ENCODE data around the gene NTSR1.

The NTSR1 gene

DNA sequence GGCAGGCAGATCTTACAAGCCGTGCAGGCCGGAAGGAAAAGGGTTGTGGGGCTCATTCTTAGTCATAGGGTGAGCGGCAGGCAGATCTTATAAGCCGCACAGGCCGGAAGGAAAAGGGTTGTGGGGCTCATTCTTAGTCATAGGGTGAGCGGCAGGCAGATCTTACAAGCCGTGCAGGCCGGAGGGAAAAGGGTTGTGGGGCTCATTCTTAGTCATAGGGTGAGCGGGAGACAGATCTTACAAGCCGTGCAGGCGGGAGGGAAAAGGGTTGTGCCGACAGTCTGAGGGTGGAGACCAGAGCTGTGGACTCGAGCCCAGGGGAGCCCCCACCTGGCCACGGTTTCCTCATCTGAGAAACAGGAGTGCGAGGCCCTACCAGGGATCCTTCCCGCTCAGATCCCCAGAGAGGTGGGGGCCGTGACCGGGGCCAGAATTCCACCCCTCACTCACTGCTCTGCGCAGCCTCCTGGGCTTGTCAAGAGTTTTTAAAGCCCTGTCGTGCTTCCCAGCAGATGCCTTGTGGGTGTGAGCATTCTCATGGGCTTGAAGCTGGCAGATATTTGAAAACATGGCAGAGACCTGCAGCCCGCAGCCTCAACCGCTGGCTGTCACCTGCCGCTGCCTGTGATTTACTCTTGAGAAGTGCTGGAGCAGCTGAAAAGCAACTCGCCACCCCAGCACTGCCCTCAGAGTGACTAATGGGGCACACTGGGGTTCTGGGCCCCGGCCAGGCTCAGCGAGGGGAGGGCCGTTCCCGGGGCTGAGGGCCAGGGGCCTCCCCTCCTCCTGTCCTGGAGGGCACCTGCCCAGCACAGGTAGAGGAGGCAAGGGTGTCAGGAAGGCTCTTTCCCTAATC, 31.9 kb downstream of the NTSR1 start:
- no peak for DNase-seq (ENCODE audit: low spot score)

DNA sequence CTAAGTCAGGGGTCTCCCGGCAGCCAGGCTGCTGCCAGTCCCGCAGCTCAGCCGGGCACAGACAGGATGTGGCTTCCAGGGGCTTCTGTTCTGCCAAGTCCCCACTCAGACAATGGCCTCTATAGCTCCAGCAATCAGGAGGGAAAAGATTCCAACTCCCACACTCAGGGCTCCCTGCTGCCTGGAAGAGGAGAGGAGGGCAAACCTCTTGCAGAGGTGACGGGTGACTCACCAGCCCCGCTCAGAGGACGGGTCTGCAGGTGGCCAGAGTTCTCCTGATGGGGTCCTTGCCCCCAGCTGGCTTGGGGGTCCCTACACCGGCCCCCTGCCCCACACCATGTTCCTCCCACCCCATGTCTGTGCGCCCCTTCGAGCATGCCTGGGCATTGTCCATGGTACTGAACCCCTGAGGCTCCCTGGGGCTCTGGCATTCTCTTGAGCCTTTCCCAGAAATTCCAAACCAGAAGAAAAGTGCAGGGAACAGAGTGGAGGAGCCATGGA, 32.6 kb downstream of the NTSR1 start:
- no peak for DNase-seq (ENCODE audit: low spot score)

GRCh38 chr20:62741701-62742491, 33.3 kb downstream of the NTSR1 start:
- no peak for DNase-seq (ENCODE audit: low spot score)

GRCh38 chr20:62742550-62742949, 33.9 kb downstream of the NTSR1 start:
- DNase-seq (ENCODE audit: low spot score) = no peak

DNA sequence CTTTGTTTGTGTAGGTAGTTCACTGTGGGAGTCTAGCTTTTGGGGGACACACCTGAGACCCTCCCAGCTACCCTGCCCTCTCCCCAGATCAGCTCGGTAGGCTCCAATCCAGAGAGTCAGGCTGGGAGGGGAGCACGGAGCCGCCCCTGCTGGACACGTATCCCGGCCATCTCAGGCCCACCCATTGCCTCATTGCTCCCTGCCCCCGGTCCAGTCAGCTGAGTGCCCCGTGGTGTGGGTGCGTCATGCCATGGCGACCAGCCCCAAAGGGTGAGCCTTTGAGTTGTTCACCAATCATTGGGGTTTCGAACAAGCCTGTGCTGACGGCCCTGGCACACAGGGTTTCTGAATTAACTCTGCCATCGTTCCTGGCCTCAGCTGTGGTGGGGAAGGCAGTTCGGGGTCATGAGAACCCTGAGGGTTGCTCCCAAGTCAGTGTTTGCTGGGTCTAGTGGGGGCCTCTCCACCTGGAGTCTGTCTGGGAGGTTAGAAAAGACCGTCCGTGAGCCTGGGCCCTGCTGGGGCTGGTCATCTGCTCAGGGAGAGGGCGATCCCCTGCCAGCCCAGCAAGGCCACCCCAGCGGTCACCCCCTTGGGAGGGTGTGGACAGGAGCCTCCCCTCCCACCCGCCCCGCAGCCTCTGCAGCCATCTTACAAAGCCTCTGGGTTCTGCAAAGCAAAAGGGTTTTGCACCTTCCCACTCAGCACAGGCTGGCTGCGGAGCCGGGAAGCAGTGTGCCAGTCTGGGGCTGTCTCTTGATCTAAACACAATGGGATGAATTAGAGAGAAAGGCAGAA, 34.5 kb downstream of the NTSR1 start:
- no peak for DNase-seq (ENCODE audit: low spot score)

- DNase-seq (ENCODE audit: low spot score) = no peak
Measured at GRCh38 chr20:62743777-62744317, 35.2 kb downstream of the NTSR1 start.

GRCh38 chr20:62744741-62745191, 36.1 kb downstream of the NTSR1 start:
- DNase-seq (ENCODE audit: low spot score) = no peak

- no peak for DNase-seq (ENCODE audit: low spot score)
Measured at GRCh38 chr20:62745279-62745951, 36.8 kb downstream of the NTSR1 start.

DNA sequence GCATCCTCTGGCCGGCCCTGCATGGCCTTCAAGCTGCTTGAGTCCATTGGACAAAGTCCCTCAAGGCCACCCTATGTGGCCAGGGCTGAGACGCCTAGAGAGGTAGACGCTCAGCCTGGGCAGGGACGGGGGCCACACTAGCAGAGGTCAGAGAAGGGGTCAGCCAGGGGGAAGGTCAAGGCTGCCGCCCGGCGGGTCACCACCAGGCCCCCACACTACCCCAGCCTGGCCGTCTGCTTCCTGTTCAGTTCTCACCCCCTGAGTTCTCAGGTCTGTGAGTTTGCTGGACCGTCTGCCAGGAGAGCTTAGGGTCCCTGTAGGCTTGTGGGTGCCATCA, 37.3 kb downstream of the NTSR1 start:
- no peak for DNase-seq (ENCODE audit: low spot score)

- no peak for DNase-seq (ENCODE audit: low spot score)
Measured at GRCh38 chr20:62748311-62748710, 39.7 kb downstream of the NTSR1 start.

DNA sequence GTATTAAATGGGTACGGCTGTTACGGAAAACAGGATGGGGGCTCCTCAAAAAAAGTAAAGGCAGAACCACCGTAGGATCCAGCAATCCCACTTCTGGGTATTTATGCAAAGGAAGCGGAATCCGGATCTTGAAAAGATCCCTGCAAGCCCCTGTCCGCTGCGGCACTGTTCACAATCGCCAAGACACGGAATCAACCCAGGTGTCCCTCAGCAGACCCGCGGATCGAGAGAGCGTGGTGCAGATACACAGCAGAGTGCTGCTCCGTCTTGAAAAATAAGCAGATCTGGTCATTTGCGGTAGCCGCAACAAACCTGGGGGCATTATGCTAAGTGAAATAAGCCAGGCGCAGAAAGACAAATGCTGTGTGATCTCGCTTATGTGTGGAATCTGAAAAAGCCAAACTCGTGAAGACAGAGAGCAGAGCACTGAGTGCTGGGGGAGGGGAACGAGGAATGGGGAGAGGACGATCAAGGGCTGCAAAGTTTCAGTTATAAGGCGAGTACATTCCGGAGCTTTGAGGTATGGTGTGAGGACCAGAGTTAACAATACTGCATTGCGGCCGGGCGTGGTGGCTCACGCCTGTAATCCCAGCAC, 41.3 kb downstream of the NTSR1 start:
- DNase-seq (ENCODE audit: low spot score) = no peak

GRCh38 chr20:62751551-62752150, 43.0 kb downstream of the NTSR1 start:
- DNase-seq (ENCODE audit: low spot score) = no peak

- no peak for DNase-seq (ENCODE audit: low spot score)
Measured at GRCh38 chr20:62752181-62752670, 43.6 kb downstream of the NTSR1 start.

DNA sequence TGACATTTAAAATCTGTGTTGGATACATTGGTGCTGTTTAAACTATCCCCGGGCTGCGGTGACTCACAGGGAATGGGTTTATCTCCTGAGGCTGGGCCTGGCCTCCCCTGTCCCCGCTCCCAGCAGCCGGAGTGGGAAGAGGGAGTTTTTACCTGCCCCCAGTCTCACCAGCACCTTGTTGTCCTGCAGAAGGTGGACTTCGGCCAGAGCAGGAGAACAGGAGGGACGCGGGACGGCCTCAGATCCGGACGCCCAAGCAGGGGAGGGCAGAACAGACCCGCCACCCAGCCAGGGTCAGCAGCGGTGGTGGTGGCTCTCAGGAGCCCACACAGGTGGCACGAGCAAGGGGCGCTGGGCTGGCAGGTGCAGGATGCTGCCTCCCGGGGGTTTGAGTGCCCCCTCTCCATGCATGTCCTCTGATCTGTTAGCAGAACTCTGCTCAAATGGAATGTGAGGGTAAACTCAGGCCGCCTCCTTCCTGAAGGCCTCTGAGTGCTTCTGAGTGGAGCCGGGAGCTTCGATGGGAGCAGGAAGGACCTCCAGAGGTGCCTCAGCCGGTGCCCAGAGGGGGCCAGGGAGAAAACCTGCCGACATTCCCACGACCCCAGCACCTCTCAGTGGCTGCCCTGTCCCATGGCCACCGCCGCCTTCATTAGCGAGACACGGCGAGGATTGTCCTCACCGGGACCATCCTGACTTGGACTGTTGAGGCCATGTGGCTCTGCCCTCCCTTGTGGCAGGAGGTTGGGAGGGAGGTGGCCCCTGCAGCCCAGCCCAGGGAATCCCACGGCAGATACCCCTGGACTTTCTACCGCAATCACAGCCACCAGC, 44.2 kb downstream of the NTSR1 start:
- DNase-seq (ENCODE audit: low spot score) = no peak

DNA sequence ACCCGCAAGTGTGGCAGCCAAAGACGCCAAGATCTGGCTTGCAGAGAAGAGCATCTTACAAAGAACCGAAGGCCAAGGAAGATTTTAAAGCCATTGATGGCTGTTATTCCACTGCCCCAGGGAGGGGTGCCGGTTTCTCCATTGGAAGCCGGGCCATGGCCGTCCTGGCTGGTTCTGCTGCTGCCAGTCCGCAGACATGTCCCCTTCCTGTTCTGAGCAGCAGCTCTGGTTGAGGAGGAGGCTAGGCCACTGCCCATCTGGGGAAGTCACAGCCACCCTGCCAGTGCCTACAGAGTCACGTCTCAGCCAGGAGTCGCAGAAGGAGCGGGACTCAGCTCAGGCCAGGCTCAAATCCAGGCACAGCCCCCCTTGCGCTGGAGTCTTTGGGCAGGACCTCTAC, 45.0 kb downstream of the NTSR1 start:
- no peak for DNase-seq (ENCODE audit: low spot score)

DNA sequence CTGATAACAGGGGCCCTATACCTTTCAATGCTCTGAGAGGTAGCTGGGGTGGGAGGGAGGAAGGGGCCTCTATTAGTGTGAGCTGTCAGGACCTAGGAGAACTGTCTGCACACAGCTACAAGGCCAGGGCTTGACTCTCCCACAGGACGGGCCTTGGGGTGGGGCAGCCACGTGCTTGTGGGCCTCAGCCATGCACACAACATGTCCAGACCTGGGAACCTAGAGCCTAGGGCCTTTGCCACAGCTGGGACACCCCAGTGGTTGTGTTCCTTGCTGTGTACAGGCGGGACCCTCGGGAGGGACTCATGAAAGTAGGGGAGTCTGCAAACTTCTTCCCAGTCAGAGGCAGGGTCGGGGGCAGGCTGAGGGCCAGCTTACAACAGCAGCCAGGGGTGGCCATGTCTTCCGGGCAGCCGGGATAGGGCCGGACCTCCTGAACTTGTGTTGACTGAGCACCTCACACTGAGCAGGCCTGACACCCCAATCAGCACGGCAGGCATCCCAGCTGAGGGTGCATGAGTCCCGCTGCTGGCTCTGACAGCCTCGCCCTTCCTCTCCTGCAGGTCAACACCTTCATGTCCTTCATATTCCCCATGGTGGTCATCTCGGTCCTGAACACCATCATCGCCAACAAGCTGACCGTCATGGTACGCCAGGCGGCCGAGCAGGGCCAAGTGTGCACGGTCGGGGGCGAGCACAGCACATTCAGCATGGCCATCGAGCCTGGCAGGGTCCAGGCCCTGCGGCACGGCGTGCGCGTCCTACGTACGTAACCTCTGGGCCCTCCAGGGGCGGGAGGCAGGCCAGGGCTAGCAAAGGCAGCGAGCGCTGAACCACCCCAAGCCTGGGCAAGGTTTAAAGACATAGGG, 45.7 kb downstream of the NTSR1 start:
- DNase-seq (ENCODE audit: low spot score) = no peak

DNA sequence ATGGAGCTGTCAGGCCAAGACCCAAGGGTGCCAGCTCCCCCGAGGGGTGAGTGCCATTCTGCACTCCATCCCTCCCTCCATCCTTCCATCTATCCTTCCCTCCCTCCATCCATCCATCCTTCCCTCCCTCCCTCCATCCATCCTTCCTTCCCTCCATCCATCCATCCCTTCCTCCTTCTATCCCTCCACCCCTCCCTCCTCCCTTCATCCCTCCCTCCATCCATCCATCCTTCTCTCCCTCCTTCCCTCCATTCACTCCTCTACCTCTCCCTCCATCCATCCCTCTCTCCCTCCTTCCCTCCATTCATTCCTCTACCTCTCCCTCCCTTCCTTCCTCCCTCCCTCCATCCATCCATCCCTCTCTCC, 46.3 kb downstream of the NTSR1 start:
- DNase-seq (ENCODE audit: low spot score) = no peak
